Muscle layer of duodenum (tissue), 2 donors: ENCODE measurements around the gene SLC16A10.

Experiments
- H3K27ac ChIP-seq: one replicate; pipeline ENCODE4 v1.7.0; 2013; ENCODE audit warnings: mild to moderate bottlenecking, low read length
- H3K27me3 ChIP-seq: one replicate; pipeline ENCODE4 v1.7.0; 2013; ENCODE audit warnings: low read depth, mild to moderate bottlenecking, control low read depth, low read length
- H3K36me3 ChIP-seq, 2 donors: one replicate each; pipeline ENCODE4 v1.7.0; 2013; ENCODE audit warnings: low read length in 2 of 2, control low read depth in 1 of 2, mild to moderate bottlenecking in 1 of 2; ENCODE audit not compliant: insufficient read depth in 2 of 2, control insufficient read depth in 1 of 2
- H3K4me1 ChIP-seq, 2 donors: one replicate each; pipeline ENCODE4 v1.7.0; 2013; ENCODE audit warnings: low read length in 2 of 2, mild to moderate bottlenecking in 2 of 2, control low read depth in 1 of 2, moderate library complexity in 1 of 2; ENCODE audit not compliant: insufficient read depth in 2 of 2, control insufficient read depth in 1 of 2
- H3K4me3 ChIP-seq, 2 donors: one replicate each; pipeline ENCODE4 v1.7.0; 2013; ENCODE audit warnings: low read length in 2 of 2, low read depth in 1 of 2, mild to moderate bottlenecking in 1 of 2
- H3K9me3 ChIP-seq, 2 donors: one replicate each; pipeline ENCODE4 v1.7.0; 2013; ENCODE audit warnings: low read length in 2 of 2, control low read depth in 1 of 2, mild to moderate bottlenecking in 1 of 2; ENCODE audit not compliant: control insufficient read depth in 1 of 2
- donor health status: healthy.

SLC16A10 gene

GRCh38 chr6:111230351-111231089 is 143.2 kb downstream of the SLC16A10 start:
- H3K4me3 ChIP-seq = no peak overlapping the region
- H3K9me3 ChIP-seq = no peaks in the 10 kb centered on the region
- H3K27me3 ChIP-seq = no peaks in the 10 kb centered on the region
- no peak overlapping the region for H3K27ac ChIP-seq
- H3K36me3 ChIP-seq = no peaks in the 10 kb centered on the region
- no peaks in the 10 kb centered on the region for H3K4me1 ChIP-seq

GRCh38 chr6:111231090-111231459 is 143.8 kb downstream of the SLC16A10 start:
- Histone ChIP-seq H3K9me3 (no peaks in the 10 kb centered on the region), H3K36me3 (no peaks in the 10 kb centered on the region), H3K4me3 (no peak overlapping the region), H3K4me1 (no peaks in the 10 kb centered on the region), H3K27me3 (no peaks in the 10 kb centered on the region), H3K27ac (no peak overlapping the region)

GRCh38 chr6:111237852-111238251 is 150.5 kb downstream of the SLC16A10 start:
- Histone ChIP-seq H3K27ac (no peak overlapping the region), H3K4me3 (no peak overlapping the region), H3K9me3 (no peaks in the 10 kb centered on the region)

GRCh38 chr6:111238464-111239119 is 151.3 kb downstream of the SLC16A10 start:
- no peaks in the 10 kb centered on the region for H3K36me3 ChIP-seq
- no peak overlapping the region for H3K4me3 ChIP-seq
- H3K9me3 ChIP-seq = no peaks in the 10 kb centered on the region
- no peaks in the 10 kb centered on the region for H3K27me3 ChIP-seq
- no peak overlapping the region for H3K27ac ChIP-seq
- H3K4me1 ChIP-seq = no peaks in the 10 kb centered on the region

More at GRCh38 chr6:111237852-111238251, 150.5 kb downstream of the SLC16A10 start:
- no peaks in the 10 kb centered on the region for H3K4me1 ChIP-seq
- H3K36me3 ChIP-seq = no peaks in the 10 kb centered on the region
- H3K27me3 ChIP-seq = no peaks in the 10 kb centered on the region

GRCh38 chr6:111239461-111239860 is 152.2 kb downstream of the SLC16A10 start:
- H3K9me3 ChIP-seq = no peaks in the 10 kb centered on the region
- no peaks in the 10 kb centered on the region for H3K4me1 ChIP-seq
- H3K4me3 ChIP-seq = no peak overlapping the region
- H3K36me3 ChIP-seq = no peaks in the 10 kb centered on the region
- H3K27me3 ChIP-seq = no peaks in the 10 kb centered on the region
- no peak overlapping the region for H3K27ac ChIP-seq

GRCh38 chr6:111242452-111242851 is 155.1 kb downstream of the SLC16A10 start:
- H3K4me3 ChIP-seq = no peak overlapping the region
- no peaks in the 10 kb centered on the region for H3K36me3 ChIP-seq
- no peaks in the 10 kb centered on the region for H3K4me1 ChIP-seq
- no peaks in the 10 kb centered on the region for H3K27me3 ChIP-seq
- no peak overlapping the region for H3K27ac ChIP-seq
- no peaks in the 10 kb centered on the region for H3K9me3 ChIP-seq

GRCh38 chr6:111243095-111243494 is 155.8 kb downstream of the SLC16A10 start:
- H3K27me3 ChIP-seq = no peaks in the 10 kb centered on the region
- H3K36me3 ChIP-seq = no peaks in the 10 kb centered on the region
- H3K9me3 ChIP-seq = no peaks in the 10 kb centered on the region
- H3K4me1 ChIP-seq = no peaks in the 10 kb centered on the region
- H3K4me3 ChIP-seq = no peak overlapping the region
- no peak overlapping the region for H3K27ac ChIP-seq

- Histone ChIP-seq H3K9me3 (no peaks in the 10 kb centered on the region), H3K27me3 (no peaks in the 10 kb centered on the region), H3K4me3 (no peak overlapping the region), H3K4me1 (no peaks in the 10 kb centered on the region), H3K36me3 (no peaks in the 10 kb centered on the region), H3K27ac (no peak overlapping the region)
These were observed 161.5 kb downstream of the SLC16A10 start for GRCh38 chr6:111248789-111249188.

- no peaks in the 10 kb centered on the region for H3K36me3 ChIP-seq
- H3K27ac ChIP-seq = no peak overlapping the region
- no peaks in the 10 kb centered on the region for H3K4me1 ChIP-seq
- no peaks in the 10 kb centered on the region for H3K9me3 ChIP-seq
- H3K4me3 ChIP-seq = no peak overlapping the region
- no peaks in the 10 kb centered on the region for H3K27me3 ChIP-seq
These were observed 163.6 kb downstream of the SLC16A10 start for GRCh38 chr6:111250791-111251354.

GRCh38 chr6:111252726-111253125 is 165.4 kb downstream of the SLC16A10 start:
- no peaks in the 10 kb centered on the region for H3K36me3 ChIP-seq
- H3K4me1 ChIP-seq = no peaks in the 10 kb centered on the region
- no peaks in the 10 kb centered on the region for H3K9me3 ChIP-seq
- H3K4me3 ChIP-seq = no peak overlapping the region
- no peak overlapping the region for H3K27ac ChIP-seq
- no peaks in the 10 kb centered on the region for H3K27me3 ChIP-seq

- H3K36me3 ChIP-seq = no peaks in the 10 kb centered on the region
- H3K4me3 ChIP-seq = no peak overlapping the region
- no peaks in the 10 kb centered on the region for H3K4me1 ChIP-seq
- no peaks in the 10 kb centered on the region for H3K27me3 ChIP-seq
- no peaks in the 10 kb centered on the region for H3K9me3 ChIP-seq
- no peak overlapping the region for H3K27ac ChIP-seq
These were observed 166.9 kb downstream of the SLC16A10 start for GRCh38 chr6:111254004-111254778.
